OCI-LY1 (cell line): ENCODE measurements around the gene LANCL1.

ENCODE experiments used
- EZH2 ChIP-seq: fragments of 200-600 bp; sonication (generic), shearing (Covaris generic); IDR thresholded peaks from 2 replicates; pipeline ENCODE4 v1.8.0; 2017; ENCODE audit warnings: borderline replicate concordance, mixed run types, mild to moderate bottlenecking, antibody characterized with exemption, low read length, moderate library complexity, mixed read lengths
- TF ChIP-seq, protein P1 (sequence below): fragments of 200-600 bp; sonication (generic), shearing (Covaris generic); IDR thresholded peaks from 2 replicates; pipeline ENCODE4 v1.5.1; 2017; ENCODE audit warnings: mild to moderate bottlenecking, antibody characterized with exemption, low read length, moderate library complexity, mixed read lengths

DNA sequence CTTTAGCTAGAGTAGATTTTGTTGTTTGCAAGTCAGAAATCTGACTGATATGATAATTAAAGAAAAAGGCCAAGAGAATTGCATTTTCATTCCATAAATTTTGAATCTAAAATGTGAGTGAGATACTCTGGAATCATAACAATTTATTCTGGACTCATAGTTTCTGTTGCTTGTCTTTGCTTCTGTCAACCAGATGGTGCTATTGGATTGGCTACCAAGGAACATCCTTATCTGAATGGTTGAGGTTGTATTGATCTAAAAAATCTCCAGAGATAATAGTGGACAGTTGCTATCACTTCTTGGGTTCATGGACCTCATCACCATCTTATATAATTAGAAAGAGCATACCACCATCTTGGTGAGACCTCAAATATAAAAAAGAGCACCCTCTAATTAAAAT is 45.8 kb upstream of the LANCL1 start:
- TF ChIP-seq, protein P1, sequence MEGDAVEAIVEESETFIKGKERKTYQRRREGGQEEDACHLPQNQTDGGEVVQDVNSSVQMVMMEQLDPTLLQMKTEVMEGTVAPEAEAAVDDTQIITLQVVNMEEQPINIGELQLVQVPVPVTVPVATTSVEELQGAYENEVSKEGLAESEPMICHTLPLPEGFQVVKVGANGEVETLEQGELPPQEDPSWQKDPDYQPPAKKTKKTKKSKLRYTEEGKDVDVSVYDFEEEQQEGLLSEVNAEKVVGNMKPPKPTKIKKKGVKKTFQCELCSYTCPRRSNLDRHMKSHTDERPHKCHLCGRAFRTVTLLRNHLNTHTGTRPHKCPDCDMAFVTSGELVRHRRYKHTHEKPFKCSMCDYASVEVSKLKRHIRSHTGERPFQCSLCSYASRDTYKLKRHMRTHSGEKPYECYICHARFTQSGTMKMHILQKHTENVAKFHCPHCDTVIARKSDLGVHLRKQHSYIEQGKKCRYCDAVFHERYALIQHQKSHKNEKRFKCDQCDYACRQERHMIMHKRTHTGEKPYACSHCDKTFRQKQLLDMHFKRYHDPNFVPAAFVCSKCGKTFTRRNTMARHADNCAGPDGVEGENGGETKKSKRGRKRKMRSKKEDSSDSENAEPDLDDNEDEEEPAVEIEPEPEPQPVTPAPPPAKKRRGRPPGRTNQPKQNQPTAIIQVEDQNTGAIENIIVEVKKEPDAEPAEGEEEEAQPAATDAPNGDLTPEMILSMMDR = no peak
- no peak for TF ChIP-seq EZH2
